Colonic mucosa (tissue), 4 donors: ENCODE data around the gene KISS1R. TPM values are rescaled to one million over a fixed set of nuclear protein-coding genes. Genes with fewer than 3 reads are reported as not detected.
A peak's percentile ranks its signal among the peaks of the same experiment; 100 is the strongest.

Experiments used
- DNase-seq: peaks from one replicate; pipeline ENCODE4 v3.0.0-alpha.2; 2020
- H3K27ac ChIP-seq: fragments of 200-600 bp; one replicate; pipeline ENCODE4 v1.8.0; 2021
- H3K27me3 ChIP-seq: fragments of 200-600 bp; one replicate; pipeline ENCODE4 v1.8.0; 2021
- H3K36me3 ChIP-seq: fragments of 200-600 bp; one replicate; pipeline ENCODE4 v1.8.0; 2021
- H3K4me1 ChIP-seq: fragments of 200-600 bp; one replicate; pipeline ENCODE4 v1.8.0; 2021; ENCODE audit warnings: mild to moderate bottlenecking
- H3K4me3 ChIP-seq: fragments of 200-600 bp; one replicate; pipeline ENCODE4 v1.8.0; 2021
- H3K9ac ChIP-seq, 2 donors: one replicate each; pipeline ENCODE4 v1.7.0; 2013; ENCODE audit warnings: control low read depth in 2 of 2, low read depth in 2 of 2, low read length in 2 of 2
- H3K9me3 ChIP-seq: fragments of 200-600 bp; one replicate; pipeline ENCODE4 v1.8.0; 2021
- intact Hi-C: fragments of 100-400 bp; cut with DNase I; formaldehyde crosslinking; loops from one replicate; pipeline ENCODE4 v1.14.1; 2022
- total RNA-seq, 2 donors: library from RNA; stranded (reverse); fragmentation: NEBNext Ultra II Directional in 1 of 2; extraction: Animal tissue kit (Norgen Biotek cat#: 25700) in 1 of 2; gene quantifications; one replicate each; pipeline ENCODE4 v1.2.1, GENCODE V29; 2021
- TF ChIP-seq, protein P1 (sequence below): fragments of 200-600 bp; IDR thresholded peaks from one replicate; pipeline ENCODE4 v1.8.0; 2022; ENCODE audit warnings: antibody characterized with exemption, mild to moderate bottlenecking
- donor health status: healthy.
- donor health status: DM: no; HTN: no; CAD: no.
- donor health status: DM: no; HTN: no; CAD: no.

The KISS1R gene
- total RNA-seq, 2 donors from 2014 or later: 0.21 TPM; not detected in 1

GRCh38 chr19:958967-959855 lies 42.1 kb downstream of the KISS1R start:
- intact Hi-C loops: no loop called here
- TF ChIP-seq, protein P1, sequence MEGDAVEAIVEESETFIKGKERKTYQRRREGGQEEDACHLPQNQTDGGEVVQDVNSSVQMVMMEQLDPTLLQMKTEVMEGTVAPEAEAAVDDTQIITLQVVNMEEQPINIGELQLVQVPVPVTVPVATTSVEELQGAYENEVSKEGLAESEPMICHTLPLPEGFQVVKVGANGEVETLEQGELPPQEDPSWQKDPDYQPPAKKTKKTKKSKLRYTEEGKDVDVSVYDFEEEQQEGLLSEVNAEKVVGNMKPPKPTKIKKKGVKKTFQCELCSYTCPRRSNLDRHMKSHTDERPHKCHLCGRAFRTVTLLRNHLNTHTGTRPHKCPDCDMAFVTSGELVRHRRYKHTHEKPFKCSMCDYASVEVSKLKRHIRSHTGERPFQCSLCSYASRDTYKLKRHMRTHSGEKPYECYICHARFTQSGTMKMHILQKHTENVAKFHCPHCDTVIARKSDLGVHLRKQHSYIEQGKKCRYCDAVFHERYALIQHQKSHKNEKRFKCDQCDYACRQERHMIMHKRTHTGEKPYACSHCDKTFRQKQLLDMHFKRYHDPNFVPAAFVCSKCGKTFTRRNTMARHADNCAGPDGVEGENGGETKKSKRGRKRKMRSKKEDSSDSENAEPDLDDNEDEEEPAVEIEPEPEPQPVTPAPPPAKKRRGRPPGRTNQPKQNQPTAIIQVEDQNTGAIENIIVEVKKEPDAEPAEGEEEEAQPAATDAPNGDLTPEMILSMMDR: no peak
- no peak overlapping the region for H3K4me3 ChIP-seq
- no peaks in the 10 kb centered on the region for H3K9me3 ChIP-seq
- H3K27me3 ChIP-seq: no peaks in the 10 kb centered on the region
- H3K4me1 ChIP-seq: peaks cover 8% of the 10 kb centered on the region
- H3K9ac ChIP-seq: no peak overlapping the region
- no peaks in the 10 kb centered on the region for H3K36me3 ChIP-seq
- no peak for DNase-seq
- no peak overlapping the region for H3K27ac ChIP-seq

- Histone ChIP-seq H3K4me1 (peaks cover 8% of the 10 kb centered on the region), H3K9me3 (no peaks in the 10 kb centered on the region), H3K4me3 (no peak overlapping the region), H3K36me3 (no peaks in the 10 kb centered on the region), H3K27ac (no peak overlapping the region), H3K9ac (no peak overlapping the region), H3K27me3 (no peaks in the 10 kb centered on the region)
- TF ChIP-seq, protein P1: no peak
- intact Hi-C loops: no loop called here
- DNase-seq: no peak
Measured at GRCh38 chr19:960020-960419, 42.9 kb downstream of the KISS1R start.

- TF ChIP-seq, protein P1: no peak
- H3K9ac ChIP-seq: no peak overlapping the region
- no peaks in the 10 kb centered on the region for H3K27me3 ChIP-seq
- H3K36me3 ChIP-seq: no peaks in the 10 kb centered on the region
- no peak overlapping the region for H3K4me3 ChIP-seq
- DNase-seq: no peak
- no peaks in the 10 kb centered on the region for H3K9me3 ChIP-seq
- intact Hi-C loops: no loop called here
- H3K4me1 ChIP-seq: peaks cover 8% of the 10 kb centered on the region
- no peak overlapping the region for H3K27ac ChIP-seq
Measured at GRCh38 chr19:960601-960938, 43.4 kb downstream of the KISS1R start.

DNA sequence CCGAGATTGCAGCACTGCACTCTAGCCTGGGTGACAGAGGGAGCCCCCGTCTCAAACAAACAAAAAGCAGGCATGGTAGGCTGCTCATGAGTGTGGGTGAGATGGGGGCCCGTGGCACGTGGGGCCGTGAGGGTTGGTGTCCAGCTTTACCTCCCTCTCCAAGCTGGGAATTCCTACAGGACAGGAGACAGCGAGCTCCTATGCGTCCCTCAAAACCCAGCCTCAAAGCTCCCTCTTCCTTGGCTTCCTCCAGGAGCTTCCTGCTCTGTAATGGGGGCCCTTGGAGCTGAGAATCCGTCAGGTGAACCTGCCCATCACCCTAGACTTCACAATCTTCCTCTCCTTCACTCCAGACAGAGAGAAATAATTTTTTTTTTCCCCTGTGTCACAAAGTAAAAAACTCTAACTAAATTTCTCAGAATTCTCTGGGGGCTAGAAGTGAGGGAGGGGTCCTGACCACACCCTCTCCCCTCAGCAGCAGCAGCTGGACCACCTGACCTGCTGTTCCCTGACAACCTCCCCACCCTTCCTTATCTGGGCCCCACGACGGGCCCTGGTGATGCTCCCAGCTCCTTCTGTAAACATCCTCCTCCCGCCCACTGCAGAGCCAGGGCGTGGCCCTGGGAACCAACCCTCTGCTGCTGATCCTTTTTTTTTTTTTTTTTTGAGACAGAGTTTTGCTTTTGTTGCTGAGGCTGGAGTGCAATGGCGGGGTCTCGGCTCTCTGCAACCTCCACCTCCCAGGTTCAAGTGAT lies 44.9 kb downstream of the KISS1R start:
- Histone ChIP-seq H3K4me1 (no peaks in the 10 kb centered on the region), H3K4me3 (no peak overlapping the region), H3K36me3 (no peaks in the 10 kb centered on the region), H3K9ac (no peak overlapping the region), H3K27me3 (no peaks in the 10 kb centered on the region), H3K27ac (no peak overlapping the region), H3K9me3 (no peaks in the 10 kb centered on the region)
- peak; percentile 80 for DNase-seq
- TF ChIP-seq, protein P1: no peak
- intact Hi-C loops: no loop called here

- no peaks in the 10 kb centered on the region for H3K36me3 ChIP-seq
- H3K4me1 ChIP-seq: no peaks in the 10 kb centered on the region
- TF ChIP-seq, protein P1: no peak
- H3K27me3 ChIP-seq: no peaks in the 10 kb centered on the region
- H3K27ac ChIP-seq: no peak overlapping the region
- intact Hi-C loops: no loop called here
- no peak for DNase-seq
- no peaks in the 10 kb centered on the region for H3K9me3 ChIP-seq
- H3K9ac ChIP-seq: no peak overlapping the region
- H3K4me3 ChIP-seq: no peak overlapping the region
Measured at GRCh38 chr19:962683-963400, 45.7 kb downstream of the KISS1R start.
